ENCODE data around the gene FARP1.

DNA sequence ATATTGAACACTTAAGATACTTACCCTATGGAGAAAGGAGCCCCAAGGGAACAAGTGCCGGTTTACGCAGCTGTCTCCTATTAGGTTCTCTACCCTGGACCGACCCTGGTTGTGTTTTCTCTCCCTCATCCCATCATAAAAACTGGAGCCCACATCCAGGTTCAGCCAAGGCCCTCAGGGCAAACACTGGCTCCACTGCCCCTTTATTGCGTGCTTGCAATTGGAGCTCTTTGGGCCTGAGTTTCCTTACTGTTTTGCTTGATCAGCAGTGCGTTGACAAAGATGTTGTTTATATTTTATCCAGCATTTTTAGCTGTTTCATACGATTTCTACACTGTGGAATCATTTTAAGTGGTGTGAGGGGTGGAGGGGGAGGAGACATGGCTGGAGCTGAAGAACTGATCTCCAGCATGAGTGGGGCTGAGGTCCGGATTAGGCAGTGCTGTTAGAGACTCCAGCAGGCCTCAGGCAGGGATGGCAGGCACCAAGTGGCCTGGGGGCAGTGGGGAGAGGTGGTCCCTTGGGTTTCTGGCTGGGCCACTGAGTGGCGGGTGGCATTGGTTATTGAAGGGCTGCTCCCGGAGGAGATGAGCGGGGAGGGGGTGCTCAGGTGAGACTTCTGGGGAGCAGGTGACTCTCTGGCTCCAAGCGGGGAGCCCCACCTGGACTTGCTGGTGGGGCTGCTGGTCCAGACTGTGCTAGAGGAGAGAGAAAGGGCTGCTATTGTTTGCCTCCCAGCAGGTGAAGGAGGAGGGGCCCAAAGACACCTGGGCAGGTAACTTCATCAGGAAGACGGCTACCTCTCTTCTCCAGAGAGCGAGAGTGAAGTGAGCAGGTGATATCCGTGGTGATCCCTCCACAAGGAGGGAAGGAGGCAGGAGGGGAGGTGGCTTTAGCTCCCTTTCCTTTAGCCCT is 96.5 kb downstream of the FARP1 start:
- TF ChIP-seq, protein P1, sequence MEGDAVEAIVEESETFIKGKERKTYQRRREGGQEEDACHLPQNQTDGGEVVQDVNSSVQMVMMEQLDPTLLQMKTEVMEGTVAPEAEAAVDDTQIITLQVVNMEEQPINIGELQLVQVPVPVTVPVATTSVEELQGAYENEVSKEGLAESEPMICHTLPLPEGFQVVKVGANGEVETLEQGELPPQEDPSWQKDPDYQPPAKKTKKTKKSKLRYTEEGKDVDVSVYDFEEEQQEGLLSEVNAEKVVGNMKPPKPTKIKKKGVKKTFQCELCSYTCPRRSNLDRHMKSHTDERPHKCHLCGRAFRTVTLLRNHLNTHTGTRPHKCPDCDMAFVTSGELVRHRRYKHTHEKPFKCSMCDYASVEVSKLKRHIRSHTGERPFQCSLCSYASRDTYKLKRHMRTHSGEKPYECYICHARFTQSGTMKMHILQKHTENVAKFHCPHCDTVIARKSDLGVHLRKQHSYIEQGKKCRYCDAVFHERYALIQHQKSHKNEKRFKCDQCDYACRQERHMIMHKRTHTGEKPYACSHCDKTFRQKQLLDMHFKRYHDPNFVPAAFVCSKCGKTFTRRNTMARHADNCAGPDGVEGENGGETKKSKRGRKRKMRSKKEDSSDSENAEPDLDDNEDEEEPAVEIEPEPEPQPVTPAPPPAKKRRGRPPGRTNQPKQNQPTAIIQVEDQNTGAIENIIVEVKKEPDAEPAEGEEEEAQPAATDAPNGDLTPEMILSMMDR (conservative IDR thresholded peaks at IDR 0.05), result no peak
- no peak for TF ChIP-seq ZFX (IDR thresholded peaks at IDR 0.05)

Measured in C4-2B (cell line).